Heart left ventricle (tissue), 16 donors: ENCODE measurements around the gene PLPP3. TPM values are rescaled to one million over a fixed set of nuclear protein-coding genes. Genes with fewer than 3 reads are reported as not detected.

Experiments used
- ATAC-seq, 4 donors: fragments of 200-7000 bp; cut with Tn5 transposase; one replicate each; pipeline ENCODE4 v1.9.1; 2020 to 2022; ENCODE audit warnings: moderate library complexity in 4 of 4, mild to moderate bottlenecking in 3 of 4, moderate number of reproducible peaks in 1 of 4
- DNase-seq, 5 donors: peaks; one replicate each; pipeline ENCODE4 v3.0.0-alpha.2; 2020
- H3K27ac ChIP-seq, 12 donors: fragments of 200-600 bp; sonication (generic) in 4 of 12; one replicate each; pipeline versions ENCODE4 v1.5.0 to v1.8.0; 2016 to 2022; ENCODE audit warnings: mild to moderate bottlenecking in 2 of 12
- H3K27me3 ChIP-seq, 9 donors: fragments of 200-600 bp; sonication (generic) in 2 of 9; one replicate each; pipeline versions ENCODE4 v1.5.1 to v1.8.0; 2016 to 2022; ENCODE audit warnings: mild to moderate bottlenecking in 3 of 9
- H3K36me3 ChIP-seq, 9 donors: fragments of 200-600 bp; sonication (generic) in 2 of 9; one replicate each; pipeline versions ENCODE4 v1.5.0 to v1.8.0; 2018 to 2022; ENCODE audit warnings: mild to moderate bottlenecking in 2 of 9
- H3K4me1 ChIP-seq, 12 donors: fragments of 200-600 bp; sonication (generic) in 4 of 12; one replicate each; pipeline versions ENCODE4 v1.5.0 to v1.8.0; 2016 to 2022; ENCODE audit warnings: mild to moderate bottlenecking in 3 of 12
- H3K4me3 ChIP-seq, 12 donors: fragments of 200-600 bp; sonication (generic) in 4 of 12; one replicate each; pipeline versions ENCODE4 v1.5.0 to v1.8.0; 2017 to 2022; ENCODE audit warnings: mild to moderate bottlenecking in 9 of 12, moderate library complexity in 4 of 12
- H3K9me3 ChIP-seq, 12 donors: fragments of 200-600 bp; sonication (generic) in 4 of 12; one replicate each; pipeline versions ENCODE4 v1.5.0 to v1.8.0; 2016 to 2022; ENCODE audit warnings: mild to moderate bottlenecking in 1 of 12
- POLR2A ChIP-seq, 2 donors: fragments of 450-650 bp; IDR thresholded peaks; one replicate each; pipeline ENCODE4 v1.6.1; 2017; ENCODE audit warnings: antibody characterized with exemption in 2 of 2, mild to moderate bottlenecking in 2 of 2, moderate library complexity in 2 of 2
- WGBS, 4 donors: extraction: QIAGEN DNeasy Blood & Tissue Kit in 2 of 4; methylation state at CpG; one replicate each; pipeline versions ENCODE4 v1.1.5 to v1.1.7; 2013 to 2018; 5-methylcytosine and 5-hydroxymethylcytosine counted together
- intact Hi-C, 10 donors: fragments of 100-400 bp; cut with DNase I; formaldehyde crosslinking; loops; one replicate each; pipeline versions ENCODE4 v1.11.1 to v1.14.2; 2022
- long read RNA-seq, 3 donors: library from polyadenylated mRNA; unstranded; transcript quantifications; one replicate each; pipeline ENCODE4 v2.0.0, GENCODE V29; 2020 to 2021
- polyA plus RNA-seq, 2 donors: library from polyadenylated mRNA; stranded (reverse); fragments of 200-250 nt; gene quantifications; one replicate each; pipeline ENCODE4 v1.2.3, GENCODE V29; 2013
- total RNA-seq, 9 donors: library from RNA; depleted of rRNA in 2 of 9; stranded (reverse); fragments of >200 nt in 2 of 9; fragmentation: NEBNext Ultra II Directional in 3 of 9; extraction: Animal tissue kit (Norgen Biotek cat#: 25700) in 3 of 9; gene quantifications; one replicate each; pipeline versions ENCODE4 v1.1.0 to v1.2.4, GENCODE V29; 2016 to 2023
- TF ChIP-seq, protein P1 (sequence below), 12 donors: fragments of 200-600 bp; sonication (generic) in 4 of 12; IDR thresholded peaks; one replicate each; pipeline versions ENCODE4 v1.5.0 to v1.8.0; 2018 to 2022; ENCODE audit warnings: antibody characterized with exemption in 12 of 12, mild to moderate bottlenecking in 5 of 12
- donor health status: ischemic (EF 13 %, LVEDD 7.1; RV severe dilation, severe dysfunction).
- donor health status: healthy with polysubstance abuse.
- donor health status: DM: no; HTN: yes; CAD: no.
- donor health status: DM: no; HTN: no; CAD: no.
- donor health status: ischemic (EF 25% LVEDD 6.9; RV normal size, moderate dysfunction).
- donor health status: ischemic (EF 25% LVEDD 5.7; RV mildly dilated, moderate dysfunction).
- donor health status: healthy.
- donor health status: DM: yes; HTN: yes; CAD: no.
- donor health status: ischemic (EF 35%, LVEDD 5.7; RV mildly dilated, moderate dysfunction).
- donor health status: nonischemic (EF 11% LVEDD 7.7; RV severe dilation, severe dysfunction).
- donor health status: DM: yes; HTN: yes; CAD: no.
- donor health status: PGD.
- donor health status: ischemic (EF 29% LVEDD 5.4; RV normal size, mild dysfunction).
- donor health status: nonischemic (EF 23%, LVEDD 6.1; RV moderate dilation, normal function).

The PLPP3 gene
- total RNA-seq (100 to 1,000 TPM in 4 of 9 donors, 10 to 100 TPM in 5; 75.8 to 221 (median 97.8) TPM), polyA plus RNA-seq (10 to 100 TPM; 17.1 to 89.6 TPM)
- long read RNA-seq, donor 1, transcript PLPP3-201 (6 exons, 3,292 nt) = major isoform, 88 of 115 reads
- long read RNA-seq, donor 1, partial matches to known transcripts = 14 of 115 reads
- long read RNA-seq, donor 1, other reads (novel, unspliced or antisense) = 12 of 115 reads
- long read RNA-seq, donor 2, transcript PLPP3-202 (2 exons, 2,039 nt) = minor isoform, 10 of 285 reads
- long read RNA-seq, donor 2, transcript PLPP3-201 (6 exons, 3,292 nt) = major isoform, 236 of 285 reads
- long read RNA-seq, donor 2, partial matches to known transcripts = 30 of 285 reads
- long read RNA-seq, donor 2, other reads (novel, unspliced or antisense) = 9 of 285 reads
- long read RNA-seq, donor 3, transcript PLPP3-201 (6 exons, 3,292 nt) = major isoform, 62 of 92 reads
- long read RNA-seq, donor 3, partial matches to known transcripts = 16 of 92 reads
- long read RNA-seq, donor 3, other reads (novel, unspliced or antisense) = 11 of 92 reads

DNA sequence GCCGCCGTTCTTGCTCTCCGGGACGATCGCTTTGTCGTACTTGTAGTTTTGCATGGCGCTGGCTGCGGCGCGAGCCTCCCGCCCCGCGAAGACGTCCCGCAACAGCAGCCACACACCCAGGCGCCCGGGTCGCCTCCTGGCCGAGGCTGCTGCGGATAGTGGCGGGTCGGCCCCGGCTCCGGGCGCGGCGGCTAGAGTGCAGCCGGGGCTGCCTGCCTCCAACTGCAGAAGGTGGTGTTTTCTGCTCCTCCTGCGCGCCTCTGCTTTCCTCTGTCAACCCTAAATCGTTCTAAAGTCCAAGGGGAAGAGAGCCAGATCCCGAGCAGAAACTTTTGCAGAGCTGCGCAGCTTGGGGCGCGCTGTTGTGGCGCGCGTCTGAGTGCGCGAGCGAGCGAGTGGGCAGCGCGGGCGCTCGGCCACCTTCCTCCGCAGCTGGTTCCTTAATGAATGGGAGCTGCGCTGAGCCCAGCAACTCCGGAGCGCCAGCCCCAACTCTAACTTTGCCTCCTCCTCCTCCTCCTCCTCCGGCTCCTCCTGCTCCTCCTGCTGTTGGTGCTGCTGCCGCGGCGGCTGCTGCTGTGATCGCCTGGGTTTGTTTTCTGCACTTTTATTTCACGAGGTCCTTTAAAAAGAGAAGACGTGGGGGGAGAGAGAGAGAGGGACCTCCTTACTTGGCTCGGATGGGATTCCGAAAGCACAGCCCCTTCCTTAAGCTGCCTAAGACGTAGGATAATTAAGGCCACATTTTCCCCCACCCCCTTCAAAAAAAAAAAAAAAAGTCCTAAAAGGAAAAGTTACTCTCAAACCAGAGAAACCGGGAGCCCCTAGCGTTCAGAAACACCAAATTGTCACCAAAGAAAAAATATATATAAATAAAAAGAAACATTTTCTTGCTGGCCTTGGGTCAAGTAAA lies at the start of gene PLPP3:
Gene PLPP3, minus strand, starts transcription at position 601 of the 913 bp plus-strand sequence. Its CDS starts 547 bp downstream, at position 54.
- 0 to 1% (median 0%) methylated on average over 31 to 62 of the region's 62 CpGs for WGBS, 4 donors
- Histone ChIP-seq H3K27me3 (no peaks in the 10 kb centered on the region), H3K9me3 (no peaks in the 10 kb centered on the region), H3K4me3 (peak within 1 kb of the TSS; percentile 82 to 99 (median 94)), H3K36me3 (no peaks in the 10 kb centered on the region), H3K27ac (peak within 1 kb of the TSS; percentile 94 to 99 (median 98)), H3K4me1 (peaks cover 0 to 32% (median 11%) of the 10 kb centered on the region in 12 donors)
- intact Hi-C loops = loop anchor here (1.0 to 10.0 kb wide), 34 partner anchors 42 to 1204 kb away; no protein-coding TSS in a partner anchor
- ATAC-seq (peak; percentile 82 to 93 (median 88)), DNase-seq (peak; percentile 87 to 93 (median 91))
- peak in 1 of 2 donors; percentile 94 for TF ChIP-seq POLR2A (IDR thresholded peaks at IDR 0.05)
- TF ChIP-seq, protein P1, sequence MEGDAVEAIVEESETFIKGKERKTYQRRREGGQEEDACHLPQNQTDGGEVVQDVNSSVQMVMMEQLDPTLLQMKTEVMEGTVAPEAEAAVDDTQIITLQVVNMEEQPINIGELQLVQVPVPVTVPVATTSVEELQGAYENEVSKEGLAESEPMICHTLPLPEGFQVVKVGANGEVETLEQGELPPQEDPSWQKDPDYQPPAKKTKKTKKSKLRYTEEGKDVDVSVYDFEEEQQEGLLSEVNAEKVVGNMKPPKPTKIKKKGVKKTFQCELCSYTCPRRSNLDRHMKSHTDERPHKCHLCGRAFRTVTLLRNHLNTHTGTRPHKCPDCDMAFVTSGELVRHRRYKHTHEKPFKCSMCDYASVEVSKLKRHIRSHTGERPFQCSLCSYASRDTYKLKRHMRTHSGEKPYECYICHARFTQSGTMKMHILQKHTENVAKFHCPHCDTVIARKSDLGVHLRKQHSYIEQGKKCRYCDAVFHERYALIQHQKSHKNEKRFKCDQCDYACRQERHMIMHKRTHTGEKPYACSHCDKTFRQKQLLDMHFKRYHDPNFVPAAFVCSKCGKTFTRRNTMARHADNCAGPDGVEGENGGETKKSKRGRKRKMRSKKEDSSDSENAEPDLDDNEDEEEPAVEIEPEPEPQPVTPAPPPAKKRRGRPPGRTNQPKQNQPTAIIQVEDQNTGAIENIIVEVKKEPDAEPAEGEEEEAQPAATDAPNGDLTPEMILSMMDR (IDR thresholded peaks at IDR 0.05) = peak; percentile 27 to 76 (median 52)

DNA sequence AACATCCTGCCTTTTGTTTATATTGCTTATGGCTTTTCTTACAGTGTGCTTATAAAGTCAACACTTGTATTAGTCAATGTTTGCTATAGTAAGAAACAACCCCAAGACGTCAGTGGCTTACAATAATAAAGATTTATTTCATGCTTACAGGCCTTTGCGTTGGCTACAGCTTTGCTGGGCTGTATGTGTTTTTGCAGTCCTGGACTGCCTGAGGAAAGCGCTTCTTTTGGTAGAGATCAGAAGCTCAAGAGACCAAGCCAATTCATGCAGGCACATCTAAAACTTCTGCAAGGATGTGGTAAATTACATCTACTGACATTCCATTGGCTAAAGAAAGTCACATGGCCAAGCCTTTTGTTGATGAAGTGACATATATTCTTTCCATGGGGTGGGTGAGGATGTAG lies 48.3 kb upstream of the PLPP3 start:
- Histone ChIP-seq H3K4me3 (no peak overlapping the region), H3K9me3 (no peaks in the 10 kb centered on the region), H3K4me1 (no peaks in the 10 kb centered on the region), H3K27ac (no peak overlapping the region), H3K36me3 (no peaks in the 10 kb centered on the region), H3K27me3 (peaks cover 0 to 4% (median 0%) of the 10 kb centered on the region in 9 donors)
- intact Hi-C loops = no loop called here
- DNase-seq (no peak), ATAC-seq (no peak)
- TF ChIP-seq, protein P1 (IDR thresholded peaks at IDR 0.05) = no peak
- TF ChIP-seq POLR2A (IDR thresholded peaks at IDR 0.05) = no peak
- 76 to 90% (median 82%) methylated on average over 3 of the region's 3 CpGs for WGBS, 4 donors

DNA sequence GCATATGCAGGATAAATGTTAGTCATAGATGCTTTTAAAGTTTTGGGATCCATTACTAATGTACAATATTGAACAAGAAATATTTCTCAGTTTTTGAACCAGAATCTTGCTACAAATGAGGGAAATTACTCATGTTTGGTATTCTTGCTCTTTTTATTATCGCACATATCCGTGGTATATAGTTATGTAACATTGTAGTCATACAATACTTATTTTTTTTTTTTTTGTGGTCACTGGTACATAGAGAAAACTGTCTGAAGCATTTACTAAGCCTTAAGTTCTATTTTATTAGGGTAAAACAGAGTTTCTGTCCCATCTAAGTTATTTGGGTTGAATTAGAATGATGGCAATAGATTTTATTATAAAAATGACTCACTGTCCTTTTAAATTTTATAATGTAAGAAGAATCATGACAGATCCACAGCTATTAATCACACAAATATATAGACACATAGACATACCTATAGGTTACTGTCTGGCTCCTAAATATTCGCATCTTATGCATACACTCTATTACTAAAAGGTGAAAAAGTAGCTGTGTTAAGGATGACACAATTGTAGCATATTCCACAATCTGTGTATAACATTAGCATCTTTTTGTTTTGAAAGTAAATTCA lies 47.8 kb upstream of the PLPP3 start:
- Histone ChIP-seq H3K36me3 (no peaks in the 10 kb centered on the region), H3K4me3 (no peak overlapping the region), H3K27ac (no peak overlapping the region), H3K4me1 (no peaks in the 10 kb centered on the region), H3K27me3 (peaks cover 0 to 4% (median 0%) of the 10 kb centered on the region in 9 donors), H3K9me3 (no peaks in the 10 kb centered on the region)
- ATAC-seq (no peak), DNase-seq (no peak)
- intact Hi-C loops = no loop called here
- TF ChIP-seq, protein P1 (IDR thresholded peaks at IDR 0.05) = no peak
- TF ChIP-seq POLR2A (IDR thresholded peaks at IDR 0.05) = no peak
- 77 to 90% (median 88%) methylated on average over 3 of the region's 3 CpGs for WGBS, 4 donors
